GM12878 (cell line): Measurements from ENCODE around the gene COMMD3. TPM values are rescaled to one million over a fixed set of nuclear protein-coding genes. Genes with fewer than 3 reads are reported as not detected.
A peak's percentile ranks its signal among the peaks of the same experiment; 100 is the strongest.

ENCODE experiments used
- ATAC-seq: fragments of 200-7000 bp; cut with Tn5 transposase; 3 replicates; pipeline ENCODE4 v1.9.1; 2020; ENCODE audit warnings: mild to moderate bottlenecking, moderate library complexity
- BruUV-seq: library from RNA; stranded (reverse); fragments of 400-500 nt; replicated peaks from 2 replicates; lab custom pipeline; 2021; lab: Mats Ljungman, UMichigan
- CTCF ChIA-PET: fragments of 300-600 bp; sonication (Branson Sonifier 250); formaldehyde crosslinking; extraction: SDS; loops from one replicate; lab custom pipeline; 2021; ENCODE audit warnings: inconsistent platforms; lab: Yijun Ruan, JAX
- POLR2A ChIA-PET: fragments of 350-600 bp; formaldehyde crosslinking; extraction: SDS; loops from one replicate; lab custom pipeline; 2021; ENCODE audit warnings: inconsistent platforms; lab: Charles Lee
- RAD21 ChIA-PET: fragments of 300-600 bp; sonication (Branson Sonifier 250); formaldehyde crosslinking; loops from one replicate; lab custom pipeline; 2023; ENCODE audit warnings: antibody characterized with exemption; ENCODE audit not compliant: unreplicated experiment; lab: Charles Lee
- SMC1A ChIA-PET: fragments of 300-600 bp; sonication (Branson Sonifier 250); formaldehyde crosslinking; loops from one replicate; lab custom pipeline; 2023; ENCODE audit not compliant: unreplicated experiment, uncharacterized antibody; lab: Charles Lee
- DNase-seq: peaks from one replicate; pipeline ENCODE4 v3.0.0-alpha.2; 2011; ENCODE audit warnings: low read depth, low spot score
- FAIRE-seq: peaks from 3 replicates; lab custom pipeline; 2011; peaks lifted over from hg19 to GRCh38; lab: Jason Lieb, UNC
- H2AFZ ChIP-seq: 2 replicates; pipeline ENCODE4 v1.6.0; 2011; ENCODE audit warnings: low read depth, low read length, control low read depth; ENCODE audit not compliant: control insufficient read depth
- H3K27ac ChIP-seq: 2 replicates; pipeline ENCODE4 v1.5.1; 2011; ENCODE audit warnings: control low read depth; ENCODE audit not compliant: control insufficient read depth, insufficient read depth
- H3K27me3 ChIP-seq, 2 experiments: replicated peaks in 1 of 2; 2 replicates each; pipeline versions ENCODE4 v1.6.0 to v1.6.1; 2011; ENCODE audit warnings: low read length in 1 of 2; ENCODE audit not compliant: control insufficient read depth in 2 of 2, insufficient read depth in 2 of 2
- H3K36me3 ChIP-seq, 2 experiments: 2 replicates each; pipeline ENCODE4 v1.5.1; 2011; ENCODE audit warnings: low read length in 1 of 2; ENCODE audit not compliant: control insufficient read depth in 2 of 2, insufficient read depth in 2 of 2
- H3K4me1 ChIP-seq: 2 replicates; pipeline ENCODE4 v1.6.1; 2011; ENCODE audit warnings: mild to moderate bottlenecking, low read length, moderate library complexity, mixed read lengths; ENCODE audit not compliant: control insufficient read depth, insufficient read depth
- H3K4me2 ChIP-seq: 2 replicates; pipeline ENCODE4 v1.6.0; 2011; ENCODE audit warnings: control low read depth; ENCODE audit not compliant: control insufficient read depth, insufficient read depth
- H3K4me3 ChIP-seq: fragments of 200-600 bp; sonication (generic); 2 replicates; pipeline ENCODE4 v1.5.1; 2016
- H3K79me2 ChIP-seq: 2 replicates; pipeline ENCODE4 v1.6.0; 2011; ENCODE audit warnings: low read length; ENCODE audit not compliant: control insufficient read depth, insufficient read depth
- H3K9ac ChIP-seq: 2 replicates; pipeline ENCODE4 v1.8.0; 2011; ENCODE audit warnings: low read length, control low read depth, mixed read lengths; ENCODE audit not compliant: control insufficient read depth, insufficient read depth
- H3K9me3 ChIP-seq: replicated peaks from 3 replicates; pipeline ENCODE4 v1.5.1; 2011; ENCODE audit warnings: mild to moderate bottlenecking, low read length; ENCODE audit not compliant: control insufficient read depth, insufficient read depth
- H4K20me1 ChIP-seq: 2 replicates; pipeline ENCODE4 v1.6.0; 2011; ENCODE audit not compliant: control insufficient read depth, insufficient read depth
- MLLT1 ChIP-seq: fragments of 450-650 bp; IDR thresholded peaks from 2 replicates; pipeline ENCODE4 v1.6.1; 2016; ENCODE audit warnings: mild to moderate bottlenecking
- NBN ChIP-seq: fragments of 450-650 bp; IDR thresholded peaks from 2 replicates; pipeline ENCODE4 v1.6.1; 2016
- NFIC ChIP-seq: IDR thresholded peaks from 2 replicates; pipeline ENCODE4 v1.6.1; 2012; ENCODE audit warnings: low read depth, mild to moderate bottlenecking, inconsistent platforms, low read length, moderate library complexity
- NFYA ChIP-seq: IDR thresholded peaks from 2 replicates; pipeline ENCODE4 v1.6.1; 2011; ENCODE audit warnings: low read depth, mild to moderate bottlenecking, low read length, improper control_type of control experiment, borderline replicate concordance
- POLR2AphosphoS2 ChIP-seq: IDR thresholded peaks from 2 replicates; pipeline ENCODE4 v1.6.1; 2011; ENCODE audit warnings: low read depth, mild to moderate bottlenecking, low read length, improper control_type of control experiment, moderate library complexity
- RAD51 ChIP-seq: fragments of 450-650 bp; IDR thresholded peaks from 2 replicates; pipeline ENCODE4 v1.6.1; 2016; ENCODE audit warnings: moderate library complexity, mild to moderate bottlenecking, inconsistent platforms
- WGBS: methylation state at CpG from one replicate; pipeline ENCODE4 v1.1.6; 2016; ENCODE audit warnings: low lambda C conversion rate; ENCODE audit not compliant: insufficient replicate concordance, insufficient coverage; ENCODE audit errors: missing lambda C conversion rate; 5-methylcytosine and 5-hydroxymethylcytosine counted together
- in situ Hi-C: fragments of 300-500 bp; cut with MboI; formaldehyde crosslinking; loops from 9 replicates; pipeline ENCODE4 v1.14.3; 2018; ENCODE audit warnings: mixed read lengths
- intact Hi-C: fragments of 100-400 bp; cut with micrococcal nuclease; formaldehyde crosslinking; loops from one replicate; pipeline ENCODE4 v1.14.2; 2022; ENCODE audit not compliant: unreplicated experiment
- polyA plus RNA-seq, 11 experiments: library from polyadenylated mRNA; depleted of rRNA in 4 of 11; unstranded in 6 of 11; stranded (reverse) in 5 of 11; fragments of >200 nt; fragmentation: Nextera tagmentation in 4 of 11; fragmentation: Illumina TruSeq in 1 of 11; extraction: Ambion mirVana in 4 of 11; extraction: Trizol in 1 of 11; gene quantifications; 1 replicate in 1 of 11; 2 replicates in 10 of 11; pipeline versions ENCODE4 v1.2.1 to v1.2.3, GENCODE V29; 2011 to 2016; ENCODE audit warnings: inconsistent platforms in 2 of 11, missing spikeins in 2 of 11, low read depth in 1 of 11
- total RNA-seq, 4 experiments: library from RNA; depleted of rRNA in 3 of 4; stranded (reverse); fragments of >200 nt in 3 of 4; fragmentation: Illumina TruSeq in 1 of 4; extraction: Trizol in 1 of 4; gene quantifications; 2 replicates each; pipeline versions ENCODE4 v1.2.1 to v1.2.3, GENCODE V29; 2013 to 2021
- TF ChIP-seq, protein P1 (sequence below): fragments of 450-650 bp; formaldehyde crosslinking; IDR thresholded peaks from 2 replicates; pipeline ENCODE4 v1.4.0; 2022; ENCODE audit warnings: mild to moderate bottlenecking, moderate library complexity

COMMD3 gene
- total and polyA plus RNA-seq, 10 of the 15 experiments (the other 5 are each of a cell fraction or from before 2014, with no cell fraction given): 64.5 to 248 (median 84.4) TPM

DNA sequence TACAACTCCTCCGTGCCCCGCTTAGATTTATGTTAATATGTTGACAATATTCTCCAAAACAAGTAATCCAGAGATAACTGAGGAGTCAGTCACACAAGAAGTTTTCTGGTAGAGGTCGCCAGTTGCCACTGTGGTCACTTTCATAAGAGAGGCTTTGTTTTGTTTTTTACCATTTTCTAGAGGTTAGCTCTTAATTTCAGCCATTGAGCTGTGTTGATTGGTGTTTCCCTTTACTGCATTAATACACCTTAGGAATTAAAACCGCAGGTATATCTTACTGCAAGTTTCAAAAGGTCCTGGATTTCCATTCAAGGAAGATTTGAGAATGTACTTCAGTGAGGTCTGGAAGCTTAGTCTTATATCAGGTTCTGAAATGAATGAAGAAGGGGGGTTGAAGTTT lies 8.2 kb downstream of the COMMD3 start:
- ChIA-PET RAD21 (interaction anchor here (1.1 to 1.5 kb wide), 4 partner anchors 8 to 54 kb away, joined by 3 to 6 read pairs (median 4); partner anchors contain the start of gene COMMD3), POLR2A (interaction anchor here (1.8 kb wide), 1 partner anchor 8 kb away, joined by 9 read pairs; the partner anchor contains the start of gene COMMD3), SMC1A (no interaction called here), CTCF (interaction anchor here (1.3 to 2.1 kb wide), 3 partner anchors 11 to 331 kb away, joined by 4 to 6 read pairs (median 6); no protein-coding TSS in a partner anchor)
- peaks cover 2 to 6% of the 10 kb centered on the region in 2 experiments; a peak in 3 of 4 replicates for H3K36me3 ChIP-seq
- no peak overlapping the region for H3K27ac ChIP-seq
- BruUV-seq: no TSS peak
- H3K4me3 ChIP-seq: peak overlapping the region; percentile 82; the same call in 1 of the 2 replicates
- TF ChIP-seq NFIC: 0 out of 2 replicates have a peak, but pooled peaks have one; percentile 9
- TF ChIP-seq MLLT1: no peak
- intact Hi-C loops: loop anchor here (5.0 kb wide), 2 partner anchors 322 to 663 kb away; partner anchors contain the start of gene DNAJC1
- ATAC-seq: no peak
- DNase-seq: no peak
- H3K79me2 ChIP-seq: peaks cover 3% of the 10 kb centered on the region
- peak overlapping the region; percentile 98 for H3K4me2 ChIP-seq
- no peak for FAIRE-seq
- in situ Hi-C loops: no loop called here
- no peak overlapping the region; the same call in 1 of the 2 replicates for H3K9ac ChIP-seq
- peaks cover 17% of the 10 kb centered on the region for H3K4me1 ChIP-seq
- H2AFZ ChIP-seq: no peak overlapping the region
- peaks cover 2% of the 10 kb centered on the region; the same call in 2 of the 3 replicates for H3K9me3 ChIP-seq
- H4K20me1 ChIP-seq: peaks cover 2% of the 10 kb centered on the region; the same call in 1 of the 2 replicates
- 65% methylated on average over 4 of the region's 4 CpGs for WGBS
- H3K27me3 ChIP-seq: peaks cover 3 to 14% of the 10 kb centered on the region in 2 experiments

GRCh38 chr10:22324893-22325271 lies 8.7 kb downstream of the COMMD3 start:
- intact Hi-C loops (loop anchor here (5.0 kb wide), 2 partner anchors 323 to 662 kb away; partner anchors contain the start of gene DNAJC1), in situ Hi-C loops (no loop called here)
- Histone ChIP-seq H3K27ac (no peak overlapping the region), H3K9me3 (peaks cover 2% of the 10 kb centered on the region; the same call in 2 of the 3 replicates), H3K4me3 (peak overlapping the region; percentile 82), H3K4me1 (peaks cover 13% of the 10 kb centered on the region), H3K9ac (peak overlapping the region; percentile 32; the same call in 1 of the 2 replicates), H3K36me3 (peaks cover 2 to 10% of the 10 kb centered on the region in 2 experiments; a peak in 3 of 4 replicates), H3K27me3 (peaks cover 3 to 14% of the 10 kb centered on the region in 2 experiments), H4K20me1 (peaks cover 2% of the 10 kb centered on the region; the same call in 1 of the 2 replicates), H3K4me2 (peak overlapping the region; percentile 98), H2AFZ (peak overlapping the region; percentile 2; the same call in 1 of the 2 replicates), H3K79me2 (peaks cover 3% of the 10 kb centered on the region)
- ChIA-PET POLR2A (interaction anchor here (0.6 to 1.8 kb wide), 2 partner anchors 9 to 477 kb away, joined by 3 to 9 read pairs; partner anchors contain the start of gene COMMD3), SMC1A (no interaction called here), CTCF (interaction anchor here (1.3 to 2.1 kb wide), 3 partner anchors 11 to 331 kb away, joined by 4 to 6 read pairs (median 6); no protein-coding TSS in a partner anchor), RAD21 (interaction anchor here (1.1 to 1.5 kb wide), 4 partner anchors 9 to 53 kb away, joined by 3 to 6 read pairs (median 4); partner anchors contain the start of gene COMMD3)
- no peak for ATAC-seq
- no peak for FAIRE-seq
- DNase-seq: no peak
- BruUV-seq: no TSS peak
- TF ChIP-seq POLR2AphosphoS2 (no peak), NFYA (no peak), NBN (0 out of 2 replicates have a peak, but pooled peaks have one; percentile 24), RAD51 (peak; percentile 47; the same call in 1 of the 2 replicates)
- TF ChIP-seq, protein P1, sequence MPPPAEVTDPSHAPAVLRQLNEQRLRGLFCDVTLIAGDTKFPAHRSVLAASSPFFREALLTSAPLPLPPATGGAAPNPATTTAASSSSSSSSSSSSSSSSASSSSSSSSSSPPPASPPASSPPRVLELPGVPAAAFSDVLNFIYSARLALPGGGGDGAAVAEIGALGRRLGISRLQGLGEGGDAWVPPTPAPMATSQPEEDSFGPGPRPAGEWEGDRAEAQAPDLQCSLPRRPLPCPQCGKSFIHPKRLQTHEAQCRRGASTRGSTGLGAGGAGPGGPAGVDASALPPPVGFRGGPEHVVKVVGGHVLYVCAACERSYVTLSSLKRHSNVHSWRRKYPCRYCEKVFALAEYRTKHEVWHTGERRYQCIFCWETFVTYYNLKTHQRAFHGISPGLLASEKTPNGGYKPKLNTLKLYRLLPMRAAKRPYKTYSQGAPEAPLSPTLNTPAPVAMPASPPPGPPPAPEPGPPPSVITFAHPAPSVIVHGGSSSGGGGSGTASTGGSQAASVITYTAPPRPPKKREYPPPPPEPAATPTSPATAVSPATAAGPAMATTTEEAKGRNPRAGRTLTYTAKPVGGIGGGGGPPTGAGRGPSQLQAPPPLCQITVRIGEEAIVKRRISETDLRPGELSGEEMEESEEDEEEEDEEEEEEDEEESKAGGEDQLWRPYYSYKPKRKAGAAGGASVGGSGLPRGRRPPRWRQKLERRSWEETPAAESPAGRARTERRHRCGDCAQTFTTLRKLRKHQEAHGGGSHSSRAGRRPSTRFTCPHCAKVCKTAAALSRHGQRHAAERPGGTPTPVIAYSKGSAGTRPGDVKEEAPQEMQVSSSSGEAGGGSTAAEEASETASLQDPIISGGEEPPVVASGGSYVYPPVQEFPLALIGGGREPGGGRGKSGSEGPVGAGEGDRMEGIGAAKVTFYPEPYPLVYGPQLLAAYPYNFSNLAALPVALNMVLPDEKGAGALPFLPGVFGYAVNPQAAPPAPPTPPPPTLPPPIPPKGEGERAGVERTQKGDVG (CRISPR knock-in tag): no peak
- TF ChIP-seq, all 136 proteins: peak for 2
- WGBS: 7% methylated on average over 9 of the region's 9 CpGs
